Skeletal muscle tissue (tissue), 4 donors: ENCODE measurements around the gene FAM237B. TPM values are rescaled to one million over a fixed set of nuclear protein-coding genes. Genes with fewer than 3 reads are reported as not detected.

ENCODE experiments used
- H3K27ac ChIP-seq: one replicate; pipeline ENCODE4 v1.7.0; 2013; ENCODE audit warnings: mild to moderate bottlenecking, low read depth, low read length, inconsistent platforms
- H3K27me3 ChIP-seq, 3 donors: one replicate each; pipeline ENCODE4 v1.7.0; 2013; ENCODE audit warnings: low read length in 3 of 3; ENCODE audit not compliant: control insufficient read depth in 3 of 3, insufficient read depth in 3 of 3
- H3K36me3 ChIP-seq, 3 donors: one replicate each; pipeline ENCODE4 v1.7.0; 2013; ENCODE audit warnings: low read length in 3 of 3; ENCODE audit not compliant: control insufficient read depth in 3 of 3, insufficient read depth in 3 of 3
- H3K4me1 ChIP-seq, 3 donors: one replicate each; pipeline ENCODE4 v1.7.0; 2013; ENCODE audit warnings: low read length in 3 of 3, mild to moderate bottlenecking in 3 of 3; ENCODE audit not compliant: control insufficient read depth in 3 of 3, insufficient read depth in 3 of 3
- H3K4me3 ChIP-seq, 3 donors: one replicate each; pipeline ENCODE4 v1.7.0; 2013; ENCODE audit warnings: low read length in 3 of 3
- H3K9ac ChIP-seq, 3 donors: one replicate each; pipeline ENCODE4 v1.7.0; 2013; ENCODE audit warnings: low read length in 3 of 3, mild to moderate bottlenecking in 3 of 3, moderate library complexity in 2 of 3, low read depth in 1 of 3
- H3K9me3 ChIP-seq, 3 donors: one replicate each; pipeline ENCODE4 v1.7.0; 2013; ENCODE audit warnings: low read length in 3 of 3; ENCODE audit not compliant: control insufficient read depth in 3 of 3
- total RNA-seq: library from RNA; depleted of rRNA; stranded (reverse); fragments of >200 nt; gene quantifications from one replicate; pipeline ENCODE4 v1.2.3, GENCODE V29; 2014
- donor health status: Osteomylitis.

Gene FAM237B
- total RNA-seq, 1 donor from 2014 or later, result not detected

DNA sequence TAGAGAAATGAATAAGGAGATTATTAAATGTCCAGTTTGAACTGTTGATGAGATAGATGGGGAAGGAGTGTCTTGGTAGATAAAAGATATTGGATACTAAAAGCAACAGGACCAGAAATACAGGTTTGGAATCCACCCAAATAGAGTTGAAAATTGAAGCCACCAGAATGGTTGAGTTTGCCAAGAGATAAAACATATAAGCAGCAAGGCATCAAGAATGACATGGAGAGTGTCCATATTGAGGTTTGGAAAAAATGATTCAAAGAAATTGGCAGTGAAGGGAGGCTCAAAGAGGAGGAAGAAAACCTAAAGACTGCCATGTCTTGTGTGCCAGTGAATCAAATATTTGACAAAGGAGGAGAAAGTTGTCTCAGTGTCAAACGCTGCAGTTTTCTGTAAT, 51.9 kb downstream of the FAM237B start:
- Histone ChIP-seq H3K9ac (no peak overlapping the region), H3K9me3 (no peaks in the 10 kb centered on the region), H3K4me1 (no peaks in the 10 kb centered on the region), H3K36me3 (no peaks in the 10 kb centered on the region), H3K27ac (no peak overlapping the region), H3K4me3 (no peak overlapping the region), H3K27me3 (no peaks in the 10 kb centered on the region)

DNA sequence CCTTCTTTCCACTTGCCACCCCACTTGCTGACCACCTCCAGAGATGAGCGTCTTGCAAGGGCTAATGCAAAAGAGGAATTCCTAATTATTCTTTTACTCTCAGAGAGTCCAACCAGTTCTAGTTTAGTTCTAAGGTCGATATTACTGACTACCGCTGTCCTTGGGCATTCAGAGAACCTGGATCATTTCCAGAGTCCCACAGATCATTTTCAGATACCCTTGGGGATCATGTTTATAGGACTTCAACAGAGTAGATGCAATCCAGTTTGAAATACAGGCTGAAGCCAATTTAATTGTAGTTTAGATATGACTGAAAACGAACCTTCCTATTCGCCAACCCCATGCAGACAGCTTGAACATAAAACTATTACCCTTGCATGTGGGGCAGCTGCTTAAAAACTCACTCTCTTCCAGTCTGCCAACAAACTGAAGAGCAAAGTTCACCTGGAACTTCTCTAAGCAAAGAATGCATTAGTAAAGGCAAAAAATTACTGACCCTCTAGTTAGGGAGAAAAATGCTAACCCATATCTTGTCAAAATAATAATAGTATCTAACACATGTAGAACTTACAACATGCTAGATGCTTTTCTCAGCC, 53.7 kb downstream of the FAM237B start:
- H3K27me3 ChIP-seq, result no peaks in the 10 kb centered on the region
- H3K27ac ChIP-seq, result peak overlapping the region; percentile 50
- H3K9me3 ChIP-seq, result no peaks in the 10 kb centered on the region
- no peaks in the 10 kb centered on the region for H3K36me3 ChIP-seq
- H3K4me1 ChIP-seq, result no peaks in the 10 kb centered on the region
- H3K9ac ChIP-seq, result no peak overlapping the region
- H3K4me3 ChIP-seq, result no peak overlapping the region

GRCh38 chr7:90266808-90267207, 54.3 kb downstream of the FAM237B start:
- Histone ChIP-seq H3K9me3 (no peaks in the 10 kb centered on the region), H3K9ac (no peak overlapping the region), H3K4me3 (no peak overlapping the region), H3K4me1 (no peaks in the 10 kb centered on the region), H3K36me3 (no peaks in the 10 kb centered on the region), H3K27me3 (no peaks in the 10 kb centered on the region), H3K27ac (peak overlapping the region; percentile 50)

Other genes with a start within 250 kb of the FAM237B start
- gene STEAP1, start 166.8 kb downstream of the FAM237B start, total RNA-seq, result 5.7 TPM
- 2.6 TPM for gene STEAP2, start 109.6 kb downstream of the FAM237B start, total RNA-seq
- 2.6 TPM for gene CFAP69, start 76.1 kb downstream of the FAM237B start, total RNA-seq
- 9.4 TPM for gene GTPBP10, start 25.4 kb upstream of the FAM237B start, total RNA-seq
- 15.7 TPM for gene CLDN12, start 82.2 kb upstream of the FAM237B start, total RNA-seq
- gene PTTG1IP2, start 148.3 kb upstream of the FAM237B start, total RNA-seq, result not detected